Gastroesophageal sphincter (tissue), 4 donors: ENCODE results near the gene TRMT5. TPM values are rescaled to one million over a fixed set of nuclear protein-coding genes. Genes with fewer than 3 reads are reported as not detected.

Experiments
- ATAC-seq: fragments of 150-250 bp; one replicate; pipeline ENCODE4 v1.9.1; 2016; ENCODE audit warnings: mild to moderate bottlenecking, moderate library complexity
- H3K27ac ChIP-seq, 4 donors: fragments of 200-600 bp; sonication (generic) in 3 of 4; 1 replicate in 3 of 4; 2 replicates in 1 of 4; pipeline ENCODE4 v1.5.1; 2016 to 2019
- H3K27me3 ChIP-seq: fragments of 200-600 bp; sonication (generic); one replicate; pipeline ENCODE4 v1.5.1; 2019
- H3K36me3 ChIP-seq, 2 donors: fragments of 200-600 bp; sonication (generic); one replicate each; pipeline ENCODE4 v1.5.1; 2019; ENCODE audit warnings: control low read depth in 1 of 2
- H3K4me1 ChIP-seq, 3 donors: fragments of 200-600 bp; sonication (generic); 1 replicate in 2 of 3; 2 replicates in 1 of 3; pipeline ENCODE4 v1.5.1; 2016 to 2019; ENCODE audit warnings: control low read depth in 2 of 3
- H3K4me3 ChIP-seq, 2 donors: fragments of 200-600 bp; sonication (generic); one replicate each; pipeline ENCODE4 v1.5.1; 2019; ENCODE audit warnings: mild to moderate bottlenecking in 1 of 2, moderate library complexity in 1 of 2
- H3K9me3 ChIP-seq, 3 donors: fragments of 200-600 bp; sonication (generic); one replicate each; pipeline ENCODE4 v1.5.1; 2017 to 2019; ENCODE audit warnings: control low read depth in 2 of 3
- CTCF ChIP-seq, 4 experiments: fragments of 200-600 bp in 2 of 4; fragments of 450-650 bp in 2 of 4; sonication (generic) in 1 of 4; IDR thresholded peaks; one replicate each; pipeline ENCODE4 v1.5.1; 2017 to 2019; ENCODE audit warnings: antibody characterized with exemption in 4 of 4, mild to moderate bottlenecking in 2 of 4, moderate library complexity in 2 of 4
- EP300 ChIP-seq: sonication (generic); formaldehyde crosslinking; IDR thresholded peaks from one replicate; pipeline ENCODE4 v1.6.1; 2017; ENCODE audit warnings: antibody characterized with exemption, mild to moderate bottlenecking
- POLR2A ChIP-seq, 2 donors: fragments of 450-650 bp; IDR thresholded peaks; one replicate each; pipeline ENCODE4 v1.6.1; 2017; ENCODE audit warnings: antibody characterized with exemption in 2 of 2, mild to moderate bottlenecking in 2 of 2, moderate library complexity in 1 of 2
- POLR2AphosphoS5 ChIP-seq: sonication (generic); formaldehyde crosslinking; IDR thresholded peaks from one replicate; pipeline ENCODE4 v1.6.1; 2017; ENCODE audit warnings: antibody characterized with exemption
- WGBS, 2 donors: methylation state at CpG; one replicate each; pipeline ENCODE4 v1.1.5; 2018; ENCODE audit warnings: low coverage in 1 of 2; 5-methylcytosine and 5-hydroxymethylcytosine counted together
- total RNA-seq, 4 donors: library from RNA; depleted of rRNA; stranded (reverse); fragments of >200 nt; gene quantifications; one replicate each; pipeline ENCODE4 v1.1.0, GENCODE V29; 2016

Gene TRMT5
- total RNA-seq, 4 donors from 2014 or later = 7.5 to 16.5 (median 11.6) TPM

GRCh38 chr14:60943637-60944032, 37.2 kb downstream of the TRMT5 start:
- H3K27me3 ChIP-seq = no peaks in the 10 kb centered on the region
- no peaks in the 10 kb centered on the region for H3K9me3 ChIP-seq
- H3K27ac ChIP-seq = no peak overlapping the region
- no peak overlapping the region for H3K4me3 ChIP-seq
- 86 to 94% methylated on average over 1 of the region's 1 CpG for WGBS, 2 donors
- no peaks in the 10 kb centered on the region for H3K36me3 ChIP-seq
- ATAC-seq = no peak
- no peak for TF ChIP-seq POLR2AphosphoS5
- TF ChIP-seq EP300 = no peak
- TF ChIP-seq CTCF (IDR thresholded peaks at IDR 0.05) = no peak
- TF ChIP-seq POLR2A (IDR thresholded peaks at IDR 0.05) = no peak
- peaks cover 0 to 10% (median 0%) of the 10 kb centered on the region in 3 donors for H3K4me1 ChIP-seq

GRCh38 chr14:60935319-60935718, 45.6 kb downstream of the TRMT5 start:
- no peak overlapping the region for H3K27ac ChIP-seq
- no peak for TF ChIP-seq EP300
- no peak for TF ChIP-seq POLR2A (IDR thresholded peaks at IDR 0.05)
- TF ChIP-seq POLR2AphosphoS5 = no peak
- TF ChIP-seq CTCF (IDR thresholded peaks at IDR 0.05) = no peak
- H3K4me1 ChIP-seq = no peaks in the 10 kb centered on the region
- no peaks in the 10 kb centered on the region for H3K9me3 ChIP-seq
- no peaks in the 10 kb centered on the region for H3K27me3 ChIP-seq
- ATAC-seq = no peak
- H3K36me3 ChIP-seq = no peaks in the 10 kb centered on the region
- no peak overlapping the region for H3K4me3 ChIP-seq

- no peaks in the 10 kb centered on the region for H3K27me3 ChIP-seq
- no peak overlapping the region for H3K4me3 ChIP-seq
- H3K36me3 ChIP-seq = no peaks in the 10 kb centered on the region
- ATAC-seq = no peak
- TF ChIP-seq EP300 (no peak), CTCF (IDR thresholded peaks at IDR 0.05) (no peak), POLR2AphosphoS5 (no peak), POLR2A (IDR thresholded peaks at IDR 0.05) (no peak)
- H3K4me1 ChIP-seq = no peaks in the 10 kb centered on the region
- no peak overlapping the region for H3K27ac ChIP-seq
- no peaks in the 10 kb centered on the region for H3K9me3 ChIP-seq
- WGBS, 2 donors = 83 to 93% methylated on average over 4 to 5 of the region's 8 CpGs
Measured at GRCh38 chr14:60933920-60934655, 46.8 kb downstream of the TRMT5 start.

- ATAC-seq = no peak
- H3K27ac ChIP-seq = no peak overlapping the region
- H3K36me3 ChIP-seq = no peaks in the 10 kb centered on the region
- H3K27me3 ChIP-seq = no peaks in the 10 kb centered on the region
- 100% methylated on average over 1 of the region's 1 CpG; no CpG with 5 or more reads in 1 of the 2 donors for WGBS, 2 donors
- H3K9me3 ChIP-seq = no peaks in the 10 kb centered on the region
- TF ChIP-seq POLR2A (IDR thresholded peaks at IDR 0.05) (no peak), CTCF (IDR thresholded peaks at IDR 0.05) (no peak), EP300 (no peak), POLR2AphosphoS5 (no peak)
- no peak overlapping the region for H3K4me3 ChIP-seq
- no peaks in the 10 kb centered on the region for H3K4me1 ChIP-seq
Measured at GRCh38 chr14:60931218-60931617, 49.7 kb downstream of the TRMT5 start.

- TF ChIP-seq POLR2AphosphoS5 = no peak
- no peak for TF ChIP-seq EP300
- no peaks in the 10 kb centered on the region for H3K36me3 ChIP-seq
- H3K4me1 ChIP-seq = peaks cover 0 to 8% (median 0%) of the 10 kb centered on the region in 3 donors
- no peaks in the 10 kb centered on the region for H3K27me3 ChIP-seq
- WGBS, 2 donors = 93 to 95% methylated on average over 3 of the region's 3 CpGs
- no peak for ATAC-seq
- no peak overlapping the region for H3K4me3 ChIP-seq
- no peak overlapping the region for H3K27ac ChIP-seq
- no peaks in the 10 kb centered on the region for H3K9me3 ChIP-seq
Measured at GRCh38 chr14:60926002-60926401, 54.9 kb downstream of the TRMT5 start.
